Panc1 (cell line): Measurements from ENCODE around the gene LTF. TPM values are rescaled to one million over a fixed set of nuclear protein-coding genes. Genes with fewer than 3 reads are reported as not detected.

Experiments
- ATAC-seq: fragments of 200-7000 bp; cut with Tn5 transposase; 2 replicates; pipeline ENCODE4 v1.9.1; 2020; ENCODE audit warnings: mild to moderate bottlenecking, moderate library complexity
- BruUV-seq: library from RNA; stranded (reverse); fragments of 400-500 nt; replicated peaks from 2 replicates; lab custom pipeline; 2021; lab: Mats Ljungman, UMichigan
- CTCF ChIA-PET: fragments of 300-600 bp; sonication (Branson Sonifier 250); formaldehyde crosslinking; loops from one replicate; lab custom pipeline; 2022; ENCODE audit warnings: antibody characterized with exemption; lab: Charles Lee
- POLR2A ChIA-PET: fragments of 300-600 bp; sonication (Branson Sonifier 250); formaldehyde crosslinking; loops from one replicate; lab custom pipeline; 2022; ENCODE audit warnings: antibody characterized with exemption; lab: Charles Lee
- DNase-seq: peaks from one replicate; pipeline ENCODE4 v3.0.0-alpha.2; 2010; ENCODE audit warnings: low read depth, low spot score
- H3K27ac ChIP-seq: 2 replicates; pipeline ENCODE4 v1.5.1; 2011; ENCODE audit warnings: mild to moderate bottlenecking, low read length, inconsistent platforms
- H3K27me3 ChIP-seq: fragments of 200-500 bp; sonication (Bioruptor generic); 2 replicates; pipeline ENCODE4 v1.6.0; 2014; ENCODE audit warnings: low read length, inconsistent platforms; ENCODE audit not compliant: control insufficient read depth, insufficient read depth
- H3K36me3 ChIP-seq: fragments of 200-500 bp; sonication (Bioruptor generic); 2 replicates; pipeline ENCODE4 v1.5.1; 2014; ENCODE audit warnings: inconsistent platforms, mild to moderate bottlenecking, low read length, moderate library complexity; ENCODE audit not compliant: control insufficient read depth, insufficient read depth
- H3K4me1 ChIP-seq: 2 replicates; pipeline ENCODE4 v1.5.1; 2011; ENCODE audit warnings: inconsistent platforms, mild to moderate bottlenecking, low read length, moderate library complexity; ENCODE audit not compliant: control insufficient read depth, insufficient read depth
- H3K4me3 ChIP-seq, 2 experiments: 2 replicates each; pipeline ENCODE4 v1.5.1; 2011 to 2012; ENCODE audit warnings: low read depth in 2 of 2, low read length in 2 of 2, mild to moderate bottlenecking in 2 of 2, inconsistent platforms in 1 of 2, moderate library complexity in 1 of 2
- H3K9me3 ChIP-seq: fragments of 200-500 bp; sonication (Bioruptor generic); 2 replicates; pipeline ENCODE4 v1.5.1; 2014; ENCODE audit warnings: low read depth, mild to moderate bottlenecking, inconsistent platforms, low read length, moderate library complexity; ENCODE audit not compliant: control insufficient read depth, insufficient read depth
- CTCF ChIP-seq: fragments of 450-650 bp; IDR thresholded peaks from 2 replicates; pipeline ENCODE4 v1.5.1; 2017; ENCODE audit warnings: mild to moderate bottlenecking
- POLR2AphosphoS5 ChIP-seq: IDR thresholded peaks from 2 replicates; pipeline ENCODE4 v1.6.1; 2012; ENCODE audit warnings: mild to moderate bottlenecking, low read depth, low read length, moderate library complexity
- REST ChIP-seq, 2 experiments: IDR thresholded peaks; 2 replicates each; pipeline ENCODE4 v1.6.1; 2011 to 2012; ENCODE audit warnings: low read depth in 2 of 2, control low read depth in 1 of 2, low read length in 1 of 2, mild to moderate bottlenecking in 1 of 2, moderate library complexity in 1 of 2; ENCODE audit not compliant: insufficient read depth in 1 of 2
- SIN3A ChIP-seq: IDR thresholded peaks from 2 replicates; pipeline ENCODE4 v1.6.1; 2012; ENCODE audit warnings: low read depth, mild to moderate bottlenecking, low read length, moderate library complexity, borderline replicate concordance; ENCODE audit not compliant: insufficient read depth
- TCF7L2 ChIP-seq: IDR thresholded peaks from 2 replicates; pipeline ENCODE4 v1.6.1; 2011; ENCODE audit warnings: mild to moderate bottlenecking, low read depth, low read length, inconsistent platforms
- in situ Hi-C: cut with HindIII; loops from 2 replicates; pipeline ENCODE4 v1.10.0; 2016; ENCODE audit warnings: low sequenced_read_pairs, low pct_unique_long_range_greater_than_20kb
- intact Hi-C: fragments of 100-400 bp; cut with micrococcal nuclease; formaldehyde crosslinking; loops from one replicate; pipeline ENCODE4 v1.10.0; 2022; ENCODE audit not compliant: unreplicated experiment
- total RNA-seq: library from RNA; stranded (reverse); gene quantifications from one replicate; pipeline ENCODE4 v1.2.1, GENCODE V29; 2021; ENCODE audit not compliant: unreplicated experiment

The LTF gene
- total RNA-seq, 1 experiment from 2014 or later, result not detected

GRCh38 chr3:46477756-46478155 is 13.1 kb upstream of the LTF start:
- no peak for TF ChIP-seq TCF7L2
- no peak for TF ChIP-seq SIN3A
- TF ChIP-seq POLR2AphosphoS5, result no peak
- TF ChIP-seq REST (IDR thresholded peaks at IDR 0.05; ENCODE audit: insufficient read depth in 1 of 2, low read depth in 2 of 2, low read length in 1 of 2), result no peak
- TF ChIP-seq CTCF, result no peak
- intact Hi-C loops (no loop called here), in situ Hi-C loops (no loop called here)
- CTCF ChIA-PET, result no interaction called here
- H3K4me3 ChIP-seq, result no peak overlapping the region
- no peak overlapping the region for H3K27ac ChIP-seq
- H3K4me1 ChIP-seq, result no peaks in the 10 kb centered on the region
- peaks cover 2% of the 10 kb centered on the region for H3K27me3 ChIP-seq
- DNase-seq (no peak), ATAC-seq (no peak)
- no peaks in the 10 kb centered on the region for H3K9me3 ChIP-seq
- BruUV-seq, result no TSS peak
- POLR2A ChIA-PET, result no interaction called here
- no peaks in the 10 kb centered on the region for H3K36me3 ChIP-seq

GRCh38 chr3:46477145-46477544 is 12.4 kb upstream of the LTF start:
- POLR2A ChIA-PET, result no interaction called here
- Histone ChIP-seq H3K9me3 (no peaks in the 10 kb centered on the region), H3K4me1 (no peaks in the 10 kb centered on the region), H3K27me3 (peaks cover 2% of the 10 kb centered on the region), H3K27ac (no peak overlapping the region), H3K4me3 (no peak overlapping the region), H3K36me3 (no peaks in the 10 kb centered on the region)
- TF ChIP-seq POLR2AphosphoS5, result no peak
- no peak for TF ChIP-seq REST (IDR thresholded peaks at IDR 0.05; ENCODE audit: insufficient read depth in 1 of 2, low read depth in 2 of 2, low read length in 1 of 2)
- TF ChIP-seq TCF7L2, result no peak
- ATAC-seq (no peak), DNase-seq (no peak)
- BruUV-seq, result no TSS peak
- in situ Hi-C loops (no loop called here), intact Hi-C loops (no loop called here)
- CTCF ChIA-PET, result no interaction called here
